Fibroblast of pulmonary artery (primary cell): ENCODE data around the gene ANK2.
A peak's percentile ranks its signal among the peaks of the same experiment; 100 is the strongest.

ENCODE experiments used
- DNase-seq: peaks from one replicate; pipeline ENCODE4 v3.0.0-alpha.2; 2010; ENCODE audit warnings: low read depth
- H3K4me3 ChIP-seq: replicated peaks from 2 replicates; pipeline ENCODE4 v1.5.1; 2011; ENCODE audit warnings: low read depth, mild to moderate bottlenecking, control low read depth, low read length, moderate library complexity
- CTCF ChIP-seq: IDR thresholded peaks from 2 replicates; pipeline ENCODE4 v1.5.1; 2011; ENCODE audit warnings: mild to moderate bottlenecking, control low read depth, low read length, inconsistent platforms; ENCODE audit errors: missing control alignments

The ANK2 gene

GRCh38 chr4:113024388-113024787 lies 25.1 kb upstream of the ANK2 start:
- TF ChIP-seq CTCF: no peak
- H3K4me3 ChIP-seq: no peak overlapping the region
- DNase-seq: no peak

DNA sequence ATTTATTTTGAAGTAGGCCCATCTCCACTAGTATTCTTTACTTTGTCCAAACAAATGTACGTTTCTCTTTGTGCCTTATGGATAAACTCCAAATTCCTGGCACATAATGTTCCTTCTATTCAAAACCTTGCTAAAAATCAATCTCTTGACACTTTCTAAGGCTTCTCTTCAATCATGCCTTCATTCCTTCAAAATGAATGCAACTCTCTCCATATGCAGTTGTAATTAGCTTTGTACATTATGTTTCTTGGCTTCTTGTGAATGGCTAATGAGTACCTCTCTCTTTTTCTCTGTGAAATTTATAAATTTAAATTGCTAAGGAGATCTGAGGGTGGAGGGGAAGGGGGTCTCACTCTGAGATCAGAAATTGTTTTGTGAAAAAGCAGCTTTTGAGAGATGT lies 24.0 kb upstream of the ANK2 start:
- DNase-seq: no peak
- no peak for TF ChIP-seq CTCF
- no peak overlapping the region for H3K4me3 ChIP-seq

GRCh38 chr4:113026556-113026955 lies 22.9 kb upstream of the ANK2 start:
- DNase-seq: peak; percentile 50

DNA sequence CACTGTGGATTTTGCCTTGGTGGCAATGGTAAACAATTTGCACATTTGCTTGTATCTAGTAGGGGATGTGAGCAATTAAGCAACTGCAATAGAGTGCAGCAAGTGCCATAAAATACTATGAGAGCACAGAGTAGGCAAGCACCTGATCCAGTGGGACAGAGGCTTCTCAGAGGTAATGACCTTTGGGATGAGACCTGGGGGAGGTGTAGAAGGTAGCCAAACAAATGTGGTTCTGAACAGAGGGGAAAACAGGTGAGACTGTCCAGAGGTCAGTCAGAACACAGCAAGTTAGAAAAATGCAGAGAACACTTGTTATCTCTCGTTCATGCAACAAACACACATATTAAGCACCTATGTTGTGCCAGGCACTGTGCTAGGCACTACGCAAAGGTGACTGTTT lies 21.4 kb upstream of the ANK2 start:
- H3K4me3 ChIP-seq: no peak overlapping the region
- no peak for TF ChIP-seq CTCF
- DNase-seq: no peak

More at GRCh38 chr4:113026556-113026955, 22.9 kb upstream of the ANK2 start:
- H3K4me3 ChIP-seq: no peak overlapping the region
- no peak for TF ChIP-seq CTCF

- no peak for TF ChIP-seq CTCF
- H3K4me3 ChIP-seq: no peak overlapping the region
- DNase-seq: no peak
Measured at GRCh38 chr4:113031212-113031611, 18.2 kb upstream of the ANK2 start.

- DNase-seq: no peak
- H3K4me3 ChIP-seq: no peak overlapping the region
- TF ChIP-seq CTCF: no peak
Measured at GRCh38 chr4:113040793-113041192, 8.7 kb upstream of the ANK2 start.

DNA sequence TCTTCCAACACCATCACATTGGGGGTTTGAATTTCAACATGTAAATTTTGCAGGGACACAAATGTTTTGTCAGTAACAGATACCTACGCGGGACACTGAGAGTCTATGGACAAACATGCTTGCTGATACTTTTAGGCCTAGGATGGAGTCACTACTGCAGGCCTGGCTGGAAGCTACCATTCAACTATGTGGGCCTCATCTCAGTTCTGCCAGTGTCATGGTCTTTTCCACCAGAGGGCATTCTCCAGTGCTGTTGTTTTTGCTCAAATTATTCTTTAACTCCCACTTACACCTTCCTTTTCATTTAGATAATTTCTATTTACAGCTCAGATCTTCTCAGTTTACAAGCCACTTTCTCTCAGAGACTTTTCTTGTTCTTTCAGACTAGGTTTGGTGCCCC lies 7.0 kb upstream of the ANK2 start:
- DNase-seq: no peak
- H3K4me3 ChIP-seq: no peak overlapping the region
- TF ChIP-seq CTCF: no peak
